ENCODE measurements around the gene KLHL25.

KLHL25 gene

GRCh38 chr15:85743392-85744055 is 51.2 kb downstream of the KLHL25 start:
- no peak for DNase-seq

- DNase-seq, result no peak
Measured at GRCh38 chr15:85742186-85742821, 52.4 kb downstream of the KLHL25 start.

- no peak for DNase-seq
Measured at GRCh38 chr15:85741662-85742061, 53.1 kb downstream of the KLHL25 start.

GRCh38 chr15:85741021-85741421 is 53.7 kb downstream of the KLHL25 start:
- no peak for DNase-seq

GRCh38 chr15:85737061-85737460 is 57.7 kb downstream of the KLHL25 start:
- DNase-seq, result no peak

- no peak for DNase-seq
Measured at GRCh38 chr15:85733416-85733815, 61.3 kb downstream of the KLHL25 start.

GRCh38 chr15:85730001-85730820 is 64.5 kb downstream of the KLHL25 start:
- DNase-seq, result no peak

GRCh38 chr15:85727068-85727467 is 67.7 kb downstream of the KLHL25 start:
- no peak for DNase-seq

GRCh38 chr15:85726454-85726853 is 68.3 kb downstream of the KLHL25 start:
- no peak for DNase-seq

- no peak for DNase-seq
Measured at GRCh38 chr15:85725564-85725963, 69.2 kb downstream of the KLHL25 start.

- DNase-seq, result no peak
Measured at GRCh38 chr15:85725019-85725418, 69.7 kb downstream of the KLHL25 start.

GRCh38 chr15:85723960-85724945 is 70.5 kb downstream of the KLHL25 start:
- DNase-seq, result no peak

GRCh38 chr15:85722374-85723152 is 72.2 kb downstream of the KLHL25 start:
- no peak for DNase-seq

- no peak for DNase-seq
Measured at GRCh38 chr15:85718981-85719380, 75.7 kb downstream of the KLHL25 start.

- no peak for DNase-seq
Measured at GRCh38 chr15:85718271-85718971, 76.3 kb downstream of the KLHL25 start.

- no peak for DNase-seq
Measured at GRCh38 chr15:85717212-85717611, 77.5 kb downstream of the KLHL25 start.

- DNase-seq, result no peak
Measured at GRCh38 chr15:85716261-85716660, 78.5 kb downstream of the KLHL25 start.

GRCh38 chr15:85711580-85712192 is 83.0 kb downstream of the KLHL25 start:
- DNase-seq, result no peak

GRCh38 chr15:85710340-85710842 is 84.3 kb downstream of the KLHL25 start:
- no peak for DNase-seq

Measured in femur (tissue), 1 donor.